ENCODE results near the gene GLUD2.

GRCh38 chrX:121084903-121085611 lies 37.6 kb downstream of the GLUD2 start:
- TF ChIP-seq, protein P1, sequence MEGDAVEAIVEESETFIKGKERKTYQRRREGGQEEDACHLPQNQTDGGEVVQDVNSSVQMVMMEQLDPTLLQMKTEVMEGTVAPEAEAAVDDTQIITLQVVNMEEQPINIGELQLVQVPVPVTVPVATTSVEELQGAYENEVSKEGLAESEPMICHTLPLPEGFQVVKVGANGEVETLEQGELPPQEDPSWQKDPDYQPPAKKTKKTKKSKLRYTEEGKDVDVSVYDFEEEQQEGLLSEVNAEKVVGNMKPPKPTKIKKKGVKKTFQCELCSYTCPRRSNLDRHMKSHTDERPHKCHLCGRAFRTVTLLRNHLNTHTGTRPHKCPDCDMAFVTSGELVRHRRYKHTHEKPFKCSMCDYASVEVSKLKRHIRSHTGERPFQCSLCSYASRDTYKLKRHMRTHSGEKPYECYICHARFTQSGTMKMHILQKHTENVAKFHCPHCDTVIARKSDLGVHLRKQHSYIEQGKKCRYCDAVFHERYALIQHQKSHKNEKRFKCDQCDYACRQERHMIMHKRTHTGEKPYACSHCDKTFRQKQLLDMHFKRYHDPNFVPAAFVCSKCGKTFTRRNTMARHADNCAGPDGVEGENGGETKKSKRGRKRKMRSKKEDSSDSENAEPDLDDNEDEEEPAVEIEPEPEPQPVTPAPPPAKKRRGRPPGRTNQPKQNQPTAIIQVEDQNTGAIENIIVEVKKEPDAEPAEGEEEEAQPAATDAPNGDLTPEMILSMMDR (IDR thresholded peaks at IDR 0.05; ENCODE audit: low read length) = no peak
- no peak for TF ChIP-seq EZH2 (IDR thresholded peaks at IDR 0.05; ENCODE audit: borderline replicate concordance, low read length)
